ENCODE data around the gene MUC22.
"Not testable (repeated sequence)": the region's sequence is repeated elsewhere in the genome, so short reads cannot be mapped to it uniquely, and the experiment has no call there.

The MUC22 gene

GRCh38 chr6:31010393-31011060, at the start of gene MUC22:
TSS of gene MUC22 (plus strand) at chr6:31010474. CDS start at chr6:31010707, 233 bp downstream.
- Histone ChIP-seq H3K4me3 (ENCODE audit: low read depth in 1 of 2, low read length in 2 of 2) (no peak within 1 kb of the TSS), H3K27ac (ENCODE audit: low read depth, low read length) (no peak within 1 kb of the TSS), H3K9me3 (ENCODE audit: control insufficient read depth in 1 of 2, low read length in 2 of 2) (peaks cover 0 to 1% of the 10 kb centered on the region in 2 donors), H3K9ac (ENCODE audit: low read depth in 1 of 2, low read length in 2 of 2) (no peak within 1 kb of the TSS), H3K4me1 (ENCODE audit: control insufficient read depth in 1 of 2, insufficient read depth in 2 of 2, low read length in 2 of 2) (no peaks in the 10 kb centered on the region), H3K36me3 (ENCODE audit: control insufficient read depth in 1 of 2, insufficient read depth in 2 of 2, low read length in 2 of 2) (no peaks in the 10 kb centered on the region), H3K27me3 (ENCODE audit: control insufficient read depth in 1 of 2, insufficient read depth in 2 of 2, low read length in 2 of 2) (peaks cover 0 to 5% of the 10 kb centered on the region in 2 donors)

- H3K4me3 ChIP-seq (ENCODE audit: low read depth in 1 of 2, low read length in 2 of 2) = no peak overlapping the region
These were observed 49.2 kb upstream of the MUC22 start for GRCh38 chr6:30960907-30961673.

GRCh38 chr6:30962716-30963115, 47.6 kb upstream of the MUC22 start:
- no peak overlapping the region for H3K27ac ChIP-seq (ENCODE audit: low read depth, low read length)
- peaks cover 3 to 7% of the 10 kb centered on the region in 2 donors for H3K27me3 ChIP-seq (ENCODE audit: control insufficient read depth in 1 of 2, insufficient read depth in 2 of 2, low read length in 2 of 2)
- H3K4me3 ChIP-seq (ENCODE audit: low read depth in 1 of 2, low read length in 2 of 2) = no peak overlapping the region
- no peaks in the 10 kb centered on the region for H3K36me3 ChIP-seq (ENCODE audit: control insufficient read depth in 1 of 2, insufficient read depth in 2 of 2, low read length in 2 of 2)
- H3K4me1 ChIP-seq (ENCODE audit: control insufficient read depth in 1 of 2, insufficient read depth in 2 of 2, low read length in 2 of 2) = no peaks in the 10 kb centered on the region
- no peaks in the 10 kb centered on the region for H3K9me3 ChIP-seq (ENCODE audit: control insufficient read depth in 1 of 2, low read length in 2 of 2)
- no peak overlapping the region for H3K9ac ChIP-seq (ENCODE audit: low read depth in 1 of 2, low read length in 2 of 2)

More at GRCh38 chr6:30960907-30961673, 49.2 kb upstream of the MUC22 start:
- H3K27me3 ChIP-seq (ENCODE audit: control insufficient read depth in 1 of 2, insufficient read depth in 2 of 2, low read length in 2 of 2) = peaks cover 7 to 12% of the 10 kb centered on the region in 2 donors
- H3K27ac ChIP-seq (ENCODE audit: low read depth, low read length) = no peak overlapping the region
- no peaks in the 10 kb centered on the region for H3K9me3 ChIP-seq (ENCODE audit: control insufficient read depth in 1 of 2, low read length in 2 of 2)
- H3K4me1 ChIP-seq (ENCODE audit: control insufficient read depth in 1 of 2, insufficient read depth in 2 of 2, low read length in 2 of 2) = peaks cover 4% of the 10 kb centered on the region in 2 donors
- H3K9ac ChIP-seq (ENCODE audit: low read depth in 1 of 2, low read length in 2 of 2) = no peak overlapping the region
- no peaks in the 10 kb centered on the region for H3K36me3 ChIP-seq (ENCODE audit: control insufficient read depth in 1 of 2, insufficient read depth in 2 of 2, low read length in 2 of 2)

- Histone ChIP-seq H3K27me3 (ENCODE audit: control insufficient read depth in 1 of 2, insufficient read depth in 2 of 2, low read length in 2 of 2) (peaks cover 0 to 7% of the 10 kb centered on the region in 2 donors), H3K9ac (ENCODE audit: low read depth in 1 of 2, low read length in 2 of 2) (no peak overlapping the region), H3K9me3 (ENCODE audit: control insufficient read depth in 1 of 2, low read length in 2 of 2) (no peaks in the 10 kb centered on the region), H3K27ac (ENCODE audit: low read depth, low read length) (no peak overlapping the region), H3K36me3 (ENCODE audit: control insufficient read depth in 1 of 2, insufficient read depth in 2 of 2, low read length in 2 of 2) (no peaks in the 10 kb centered on the region), H3K4me1 (ENCODE audit: control insufficient read depth in 1 of 2, insufficient read depth in 2 of 2, low read length in 2 of 2) (no peaks in the 10 kb centered on the region), H3K4me3 (ENCODE audit: low read depth in 1 of 2, low read length in 2 of 2) (no peak overlapping the region)
These were observed 46.6 kb upstream of the MUC22 start for GRCh38 chr6:30963641-30964040.

GRCh38 chr6:30964075-30964474, 46.2 kb upstream of the MUC22 start:
- H3K9ac ChIP-seq (ENCODE audit: low read depth in 1 of 2, low read length in 2 of 2) = no peak overlapping the region
- peaks cover 0 to 7% of the 10 kb centered on the region in 2 donors for H3K27me3 ChIP-seq (ENCODE audit: control insufficient read depth in 1 of 2, insufficient read depth in 2 of 2, low read length in 2 of 2)
- H3K27ac ChIP-seq (ENCODE audit: low read depth, low read length) = no peak overlapping the region
- H3K9me3 ChIP-seq (ENCODE audit: control insufficient read depth in 1 of 2, low read length in 2 of 2) = no peaks in the 10 kb centered on the region
- no peak overlapping the region for H3K4me3 ChIP-seq (ENCODE audit: low read depth in 1 of 2, low read length in 2 of 2)
- H3K4me1 ChIP-seq (ENCODE audit: control insufficient read depth in 1 of 2, insufficient read depth in 2 of 2, low read length in 2 of 2) = no peaks in the 10 kb centered on the region
- no peaks in the 10 kb centered on the region for H3K36me3 ChIP-seq (ENCODE audit: control insufficient read depth in 1 of 2, insufficient read depth in 2 of 2, low read length in 2 of 2)

GRCh38 chr6:30965140-30965601, 45.1 kb upstream of the MUC22 start:
- no peak overlapping the region for H3K27ac ChIP-seq (ENCODE audit: low read depth, low read length)
- no peaks in the 10 kb centered on the region for H3K36me3 ChIP-seq (ENCODE audit: control insufficient read depth in 1 of 2, insufficient read depth in 2 of 2, low read length in 2 of 2)
- H3K4me3 ChIP-seq (ENCODE audit: low read depth in 1 of 2, low read length in 2 of 2) = no peak overlapping the region
- no peaks in the 10 kb centered on the region for H3K4me1 ChIP-seq (ENCODE audit: control insufficient read depth in 1 of 2, insufficient read depth in 2 of 2, low read length in 2 of 2)
- no peaks in the 10 kb centered on the region for H3K9me3 ChIP-seq (ENCODE audit: control insufficient read depth in 1 of 2, low read length in 2 of 2)
- peaks cover 0 to 7% of the 10 kb centered on the region in 2 donors for H3K27me3 ChIP-seq (ENCODE audit: control insufficient read depth in 1 of 2, insufficient read depth in 2 of 2, low read length in 2 of 2)
- H3K9ac ChIP-seq (ENCODE audit: low read depth in 1 of 2, low read length in 2 of 2) = no peak overlapping the region

GRCh38 chr6:30966154-30966553, 44.1 kb upstream of the MUC22 start:
- peaks cover 0 to 7% of the 10 kb centered on the region in 2 donors for H3K27me3 ChIP-seq (ENCODE audit: control insufficient read depth in 1 of 2, insufficient read depth in 2 of 2, low read length in 2 of 2)
- H3K9me3 ChIP-seq (ENCODE audit: control insufficient read depth in 1 of 2, low read length in 2 of 2) = no peaks in the 10 kb centered on the region
- no peak overlapping the region for H3K9ac ChIP-seq (ENCODE audit: low read depth in 1 of 2, low read length in 2 of 2)
- H3K27ac ChIP-seq (ENCODE audit: low read depth, low read length) = no peak overlapping the region
- no peak overlapping the region for H3K4me3 ChIP-seq (ENCODE audit: low read depth in 1 of 2, low read length in 2 of 2)
- H3K4me1 ChIP-seq (ENCODE audit: control insufficient read depth in 1 of 2, insufficient read depth in 2 of 2, low read length in 2 of 2) = no peaks in the 10 kb centered on the region
- H3K36me3 ChIP-seq (ENCODE audit: control insufficient read depth in 1 of 2, insufficient read depth in 2 of 2, low read length in 2 of 2) = no peaks in the 10 kb centered on the region

- H3K36me3 ChIP-seq (ENCODE audit: control insufficient read depth in 1 of 2, insufficient read depth in 2 of 2, low read length in 2 of 2); H3K27me3 ChIP-seq (ENCODE audit: control insufficient read depth in 1 of 2, insufficient read depth in 2 of 2, low read length in 2 of 2); H3K4me3 ChIP-seq (ENCODE audit: low read depth in 1 of 2, low read length in 2 of 2); H3K27ac ChIP-seq (ENCODE audit: low read depth, low read length); H3K9ac ChIP-seq (ENCODE audit: low read depth in 1 of 2, low read length in 2 of 2); H3K9me3 ChIP-seq (ENCODE audit: control insufficient read depth in 1 of 2, low read length in 2 of 2); H3K4me1 ChIP-seq (ENCODE audit: control insufficient read depth in 1 of 2, insufficient read depth in 2 of 2, low read length in 2 of 2): not testable (repeated sequence)
These were observed 41.1 kb upstream of the MUC22 start for GRCh38 chr6:30969171-30969570.

- H3K4me3 ChIP-seq (ENCODE audit: low read depth in 1 of 2, low read length in 2 of 2) = no peak overlapping the region
- H3K27me3 ChIP-seq (ENCODE audit: control insufficient read depth in 1 of 2, insufficient read depth in 2 of 2, low read length in 2 of 2) = peaks cover 0 to 1% of the 10 kb centered on the region in 2 donors
- H3K36me3 ChIP-seq (ENCODE audit: control insufficient read depth in 1 of 2, insufficient read depth in 2 of 2, low read length in 2 of 2) = no peaks in the 10 kb centered on the region
- no peak overlapping the region for H3K27ac ChIP-seq (ENCODE audit: low read depth, low read length)
- H3K9ac ChIP-seq (ENCODE audit: low read depth in 1 of 2, low read length in 2 of 2) = no peak overlapping the region
- H3K4me1 ChIP-seq (ENCODE audit: control insufficient read depth in 1 of 2, insufficient read depth in 2 of 2, low read length in 2 of 2) = no peaks in the 10 kb centered on the region
- H3K9me3 ChIP-seq (ENCODE audit: control insufficient read depth in 1 of 2, low read length in 2 of 2) = no peaks in the 10 kb centered on the region
These were observed 39.3 kb upstream of the MUC22 start for GRCh38 chr6:30970946-30971345.

GRCh38 chr6:30972816-30973215, 37.5 kb upstream of the MUC22 start:
- Histone ChIP-seq H3K27ac (ENCODE audit: low read depth, low read length) (no peak overlapping the region), H3K36me3 (ENCODE audit: control insufficient read depth in 1 of 2, insufficient read depth in 2 of 2, low read length in 2 of 2) (no peaks in the 10 kb centered on the region), H3K4me1 (ENCODE audit: control insufficient read depth in 1 of 2, insufficient read depth in 2 of 2, low read length in 2 of 2) (no peaks in the 10 kb centered on the region), H3K4me3 (ENCODE audit: low read depth in 1 of 2, low read length in 2 of 2) (no peak overlapping the region), H3K27me3 (ENCODE audit: control insufficient read depth in 1 of 2, insufficient read depth in 2 of 2, low read length in 2 of 2) (no peaks in the 10 kb centered on the region), H3K9ac (ENCODE audit: low read depth in 1 of 2, low read length in 2 of 2) (no peak overlapping the region), H3K9me3 (ENCODE audit: control insufficient read depth in 1 of 2, low read length in 2 of 2) (no peaks in the 10 kb centered on the region)

Measured in duodenal mucosa (tissue), 2 donors.